Osteoblast (primary cell): ENCODE results near the gene OR1I1. TPM values are rescaled to one million over a fixed set of nuclear protein-coding genes. Genes with fewer than 3 reads are reported as not detected.

Source experiments
- DNase-seq: peaks from one replicate; pipeline ENCODE4 v3.0.0; 2011; ENCODE audit warnings: low spot score, mixed read lengths; ENCODE audit not compliant: insufficient read length; ENCODE audit errors: missing footprints
- H2AFZ ChIP-seq: 2 replicates; pipeline ENCODE4 v1.6.0; 2011; ENCODE audit warnings: mild to moderate bottlenecking, low read length
- H3K27ac ChIP-seq: 2 replicates; pipeline ENCODE4 v1.5.1; 2011; ENCODE audit warnings: mild to moderate bottlenecking, low read depth, low read length, moderate library complexity
- H3K27me3 ChIP-seq: 2 replicates; pipeline ENCODE4 v1.6.0; 2012; ENCODE audit warnings: mild to moderate bottlenecking, control low read depth, inconsistent platforms, low read length, moderate library complexity; ENCODE audit not compliant: insufficient read depth
- H3K36me3 ChIP-seq: 2 replicates; pipeline ENCODE4 v1.5.1; 2011; ENCODE audit warnings: mild to moderate bottlenecking, low read length, control low read depth, moderate library complexity; ENCODE audit not compliant: insufficient read depth
- H3K4me1 ChIP-seq: 2 replicates; pipeline ENCODE4 v1.5.1; 2011; ENCODE audit warnings: mild to moderate bottlenecking, low read length, control low read depth, moderate library complexity; ENCODE audit not compliant: insufficient read depth
- H3K4me2 ChIP-seq: 2 replicates; pipeline ENCODE4 v1.6.0; 2011; ENCODE audit warnings: mild to moderate bottlenecking, low read length; ENCODE audit not compliant: insufficient read depth
- H3K4me3 ChIP-seq: fragments of 200-600 bp; sonication (generic); 3 replicates; pipeline ENCODE4 v1.5.1; 2012; ENCODE audit warnings: mild to moderate bottlenecking, low read length, inconsistent platforms; ENCODE audit not compliant: insufficient read depth
- H3K79me2 ChIP-seq: 2 replicates; pipeline ENCODE4 v1.6.0; 2012; ENCODE audit warnings: mild to moderate bottlenecking, low read length, control low read depth, inconsistent platforms; ENCODE audit not compliant: insufficient read depth
- H3K9me3 ChIP-seq: 2 replicates; pipeline ENCODE4 v1.5.1; 2011; ENCODE audit warnings: low read depth, low read length, control low read depth
- H4K20me1 ChIP-seq: 2 replicates; pipeline ENCODE4 v1.6.0; 2012; ENCODE audit warnings: mild to moderate bottlenecking, low read length, control low read depth; ENCODE audit not compliant: insufficient read depth
- total RNA-seq: library from RNA; depleted of rRNA; stranded (reverse); fragments of >200 nt; gene quantifications from 2 replicates; pipeline ENCODE4 v1.2.3, GENCODE V29; 2012
- TF ChIP-seq, protein P1 (sequence below): IDR thresholded peaks from 2 replicates; pipeline ENCODE4 v1.5.1; 2011; ENCODE audit warnings: mild to moderate bottlenecking, low read depth, low read length, moderate library complexity; ENCODE audit errors: extremely low read depth

Gene OR1I1
- total RNA-seq, 1 donor: not detected

DNA sequence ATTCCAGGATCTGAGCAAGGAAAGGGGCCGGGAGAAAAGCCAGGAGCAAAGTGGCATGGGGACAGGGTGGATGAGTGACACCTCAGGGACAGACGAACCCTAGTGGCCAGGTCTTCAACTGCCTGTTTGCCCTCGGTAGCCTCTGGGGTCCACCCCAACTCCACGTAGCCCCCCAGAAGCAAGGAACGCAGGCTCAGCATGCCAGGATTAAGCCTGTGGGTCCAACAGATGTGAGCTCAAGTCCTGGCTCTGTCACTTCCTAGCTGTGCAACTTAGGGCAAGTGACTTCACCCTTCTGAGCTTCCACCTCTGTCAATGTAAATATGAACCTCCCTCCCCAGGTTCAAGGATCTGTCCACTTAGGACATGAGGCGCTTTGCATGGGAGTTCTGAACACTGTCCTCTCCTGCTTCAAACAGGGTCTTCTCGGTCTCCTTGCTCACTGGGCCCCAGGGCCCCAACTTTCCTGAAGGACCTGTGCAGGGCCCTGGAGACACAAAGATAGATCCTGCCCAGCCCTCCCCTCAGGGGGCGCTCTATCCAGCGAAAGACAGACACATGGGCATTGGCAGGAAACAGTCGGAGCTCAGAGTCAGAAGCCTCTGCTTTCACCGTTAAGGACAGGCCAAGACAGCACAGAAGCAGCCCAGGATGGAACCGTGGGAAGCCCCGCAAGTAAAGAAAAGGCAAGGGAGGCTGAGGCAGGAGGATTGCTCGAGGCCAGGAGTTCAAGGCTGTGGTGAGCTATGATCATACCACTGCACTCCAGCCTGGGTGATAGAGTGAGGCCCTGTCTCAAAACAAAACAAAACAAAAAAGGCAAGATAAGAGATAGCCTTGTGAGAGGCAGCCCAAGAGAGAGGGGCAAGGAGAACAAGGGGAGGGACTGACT is 38.4 kb downstream of the OR1I1 start:
- H3K9me3 ChIP-seq: no peaks in the 10 kb centered on the region
- no peak overlapping the region for H2AFZ ChIP-seq
- no peak overlapping the region for H3K27ac ChIP-seq
- H3K4me3 ChIP-seq: no peak overlapping the region
- H3K79me2 ChIP-seq: peaks cover 26% of the 10 kb centered on the region
- H3K4me1 ChIP-seq: peaks cover 11% of the 10 kb centered on the region
- no peak overlapping the region for H3K4me2 ChIP-seq
- peak; percentile 72 for DNase-seq
- peaks cover 52% of the 10 kb centered on the region for H3K36me3 ChIP-seq
- peaks cover 8% of the 10 kb centered on the region for H4K20me1 ChIP-seq
- H3K27me3 ChIP-seq: no peaks in the 10 kb centered on the region
- TF ChIP-seq, protein P1, sequence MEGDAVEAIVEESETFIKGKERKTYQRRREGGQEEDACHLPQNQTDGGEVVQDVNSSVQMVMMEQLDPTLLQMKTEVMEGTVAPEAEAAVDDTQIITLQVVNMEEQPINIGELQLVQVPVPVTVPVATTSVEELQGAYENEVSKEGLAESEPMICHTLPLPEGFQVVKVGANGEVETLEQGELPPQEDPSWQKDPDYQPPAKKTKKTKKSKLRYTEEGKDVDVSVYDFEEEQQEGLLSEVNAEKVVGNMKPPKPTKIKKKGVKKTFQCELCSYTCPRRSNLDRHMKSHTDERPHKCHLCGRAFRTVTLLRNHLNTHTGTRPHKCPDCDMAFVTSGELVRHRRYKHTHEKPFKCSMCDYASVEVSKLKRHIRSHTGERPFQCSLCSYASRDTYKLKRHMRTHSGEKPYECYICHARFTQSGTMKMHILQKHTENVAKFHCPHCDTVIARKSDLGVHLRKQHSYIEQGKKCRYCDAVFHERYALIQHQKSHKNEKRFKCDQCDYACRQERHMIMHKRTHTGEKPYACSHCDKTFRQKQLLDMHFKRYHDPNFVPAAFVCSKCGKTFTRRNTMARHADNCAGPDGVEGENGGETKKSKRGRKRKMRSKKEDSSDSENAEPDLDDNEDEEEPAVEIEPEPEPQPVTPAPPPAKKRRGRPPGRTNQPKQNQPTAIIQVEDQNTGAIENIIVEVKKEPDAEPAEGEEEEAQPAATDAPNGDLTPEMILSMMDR: no peak

- no peak for DNase-seq
- Histone ChIP-seq H3K79me2 (peaks cover 27% of the 10 kb centered on the region), H2AFZ (no peak overlapping the region), H3K4me3 (no peak overlapping the region), H4K20me1 (peaks cover 4% of the 10 kb centered on the region), H3K4me2 (no peak overlapping the region), H3K36me3 (peaks cover 34% of the 10 kb centered on the region), H3K9me3 (no peaks in the 10 kb centered on the region), H3K27ac (no peak overlapping the region), H3K4me1 (peaks cover 16% of the 10 kb centered on the region), H3K27me3 (no peaks in the 10 kb centered on the region)
- TF ChIP-seq, protein P1: no peak
These were observed 40.5 kb downstream of the OR1I1 start for GRCh38 chr19:15122331-15123030.

GRCh38 chr19:15123031-15123890 is 41.2 kb downstream of the OR1I1 start:
- no peaks in the 10 kb centered on the region for H3K9me3 ChIP-seq

More at GRCh38 chr19:15123031-15123890, 41.2 kb downstream of the OR1I1 start:
- no peak overlapping the region for H2AFZ ChIP-seq
- no peak overlapping the region for H3K4me2 ChIP-seq
- H4K20me1 ChIP-seq: peaks cover 4% of the 10 kb centered on the region
- no peak overlapping the region for H3K4me3 ChIP-seq
- no peak overlapping the region for H3K27ac ChIP-seq
- H3K36me3 ChIP-seq: peaks cover 27% of the 10 kb centered on the region
- DNase-seq: peak; percentile 8
- no peaks in the 10 kb centered on the region for H3K27me3 ChIP-seq
- peaks cover 19% of the 10 kb centered on the region for H3K4me1 ChIP-seq
- peaks cover 27% of the 10 kb centered on the region for H3K79me2 ChIP-seq
- TF ChIP-seq, protein P1: no peak
